HEK293 (cell line): ENCODE results near the gene GPR4.
A peak's percentile ranks its signal among the peaks of the same experiment; 100 is the strongest.

Experiments used
- EGR2 ChIP-seq: fragments of 450-650 bp; formaldehyde crosslinking; IDR thresholded peaks from 2 replicates; pipeline ENCODE4 v1.5.1; 2016; ENCODE audit warnings: low read depth, missing biosample characterization, missing genetic modification characterization
- GFI1B ChIP-seq: fragments of 450-650 bp; formaldehyde crosslinking; IDR thresholded peaks from 2 replicates; pipeline ENCODE4 v1.5.1; 2016; ENCODE audit warnings: missing biosample characterization, missing genetic modification characterization
- MEIS1 ChIP-seq: sonication (generic); formaldehyde crosslinking; IDR thresholded peaks from 2 replicates; pipeline ENCODE4 v1.8.1; 2022; ENCODE audit warnings: missing genetic modification reagents, mild to moderate bottlenecking, borderline replicate concordance
- REPIN1 ChIP-seq: fragments of 450-650 bp; formaldehyde crosslinking; IDR thresholded peaks from 2 replicates; pipeline ENCODE4 v1.5.1; 2017; ENCODE audit warnings: missing biosample characterization, missing genetic modification characterization, low read depth
- SCRT2 ChIP-seq: fragments of 450-650 bp; formaldehyde crosslinking; IDR thresholded peaks from 2 replicates; pipeline ENCODE4 v1.5.1; 2016; ENCODE audit warnings: missing biosample characterization, missing genetic modification characterization
- ZIC2 ChIP-seq: fragments of 450-650 bp; formaldehyde crosslinking; IDR thresholded peaks from 2 replicates; pipeline ENCODE4 v1.5.1; 2016; ENCODE audit warnings: missing biosample characterization, missing genetic modification characterization
- ZNF112 ChIP-seq: fragments of 450-650 bp; formaldehyde crosslinking; IDR thresholded peaks from 2 replicates; pipeline ENCODE4 v1.5.0; 2017; ENCODE audit warnings: missing biosample characterization, missing genetic modification characterization
- ZNF2 ChIP-seq: fragments of 450-650 bp; formaldehyde crosslinking; IDR thresholded peaks from 2 replicates; pipeline ENCODE4 v1.5.1; 2016; ENCODE audit warnings: missing biosample characterization, missing genetic modification characterization
- ZNF223 ChIP-seq: fragments of 450-650 bp; formaldehyde crosslinking; IDR thresholded peaks from 2 replicates; pipeline ENCODE4 v1.5.1; 2016; ENCODE audit warnings: missing biosample characterization, missing genetic modification characterization
- ZNF239 ChIP-seq: fragments of 450-650 bp; formaldehyde crosslinking; IDR thresholded peaks from 2 replicates; pipeline ENCODE4 v1.5.1; 2016; ENCODE audit warnings: missing biosample characterization, missing genetic modification characterization
- ZNF248 ChIP-seq: fragments of 450-650 bp; formaldehyde crosslinking; IDR thresholded peaks from 2 replicates; pipeline ENCODE4 v1.5.1; 2017; ENCODE audit warnings: missing biosample characterization, missing genetic modification characterization
- ZNF391 ChIP-seq: fragments of 450-650 bp; formaldehyde crosslinking; IDR thresholded peaks from 2 replicates; pipeline ENCODE4 v1.5.1; 2016; ENCODE audit warnings: low read depth, missing biosample characterization, missing genetic modification characterization, borderline replicate concordance
- ZNF48 ChIP-seq: fragments of 450-650 bp; formaldehyde crosslinking; IDR thresholded peaks from 2 replicates; pipeline ENCODE4 v1.5.1; 2016; ENCODE audit warnings: missing biosample characterization, missing genetic modification characterization
- ZNF596 ChIP-seq: fragments of 450-650 bp; IDR thresholded peaks from 2 replicates; pipeline ENCODE4 v1.5.0; 2018; ENCODE audit warnings: missing biosample characterization, mild to moderate bottlenecking, missing genetic modification characterization, moderate library complexity
- ZNF610 ChIP-seq: fragments of 450-650 bp; formaldehyde crosslinking; IDR thresholded peaks from 2 replicates; pipeline ENCODE4 v1.5.1; 2016; ENCODE audit warnings: missing biosample characterization, missing genetic modification characterization, borderline replicate concordance
- ZNF624 ChIP-seq: fragments of 450-650 bp; formaldehyde crosslinking; IDR thresholded peaks from 2 replicates; pipeline ENCODE4 v1.5.1; 2017; ENCODE audit warnings: missing biosample characterization, missing genetic modification characterization
- ZNF629 ChIP-seq: fragments of 450-650 bp; formaldehyde crosslinking; IDR thresholded peaks from 2 replicates; pipeline ENCODE4 v1.5.1; 2017; ENCODE audit warnings: missing biosample characterization, missing genetic modification characterization
- ZNF677 ChIP-seq: fragments of 450-650 bp; IDR thresholded peaks from 2 replicates; pipeline ENCODE4 v1.5.0; 2018; ENCODE audit warnings: missing biosample characterization, mild to moderate bottlenecking, missing genetic modification characterization, moderate library complexity
- ZNF768 ChIP-seq: fragments of 450-650 bp; formaldehyde crosslinking; IDR thresholded peaks from 2 replicates; pipeline ENCODE4 v1.5.1; 2018; ENCODE audit warnings: missing biosample characterization, mild to moderate bottlenecking, missing genetic modification characterization
- TF ChIP-seq, protein P1 (sequence below): fragments of 450-650 bp; formaldehyde crosslinking; IDR thresholded peaks from 2 replicates; pipeline ENCODE4 v1.5.1; 2016; ENCODE audit warnings: missing biosample characterization, missing genetic modification characterization, borderline replicate concordance
- TF ChIP-seq, protein P2 (sequence below): fragments of 450-650 bp; formaldehyde crosslinking; IDR thresholded peaks from 2 replicates; pipeline ENCODE4 v1.5.1; 2016; ENCODE audit warnings: missing biosample characterization, missing genetic modification characterization
- TF ChIP-seq, protein P3 (sequence below): fragments of 450-650 bp; formaldehyde crosslinking; IDR thresholded peaks from 2 replicates; pipeline ENCODE4 v1.5.1; 2017; ENCODE audit warnings: missing biosample characterization, missing genetic modification characterization
- TF ChIP-seq, protein P4 (sequence below): fragments of 450-650 bp; formaldehyde crosslinking; conservative IDR thresholded peaks from 2 replicates; pipeline ENCODE4 v1.5.1; 2016; ENCODE audit warnings: low read depth, missing biosample characterization, missing genetic modification characterization
- TF ChIP-seq, protein P5 (sequence below): fragments of 450-650 bp; IDR thresholded peaks from 2 replicates; pipeline ENCODE4 v1.5.1; 2018; ENCODE audit warnings: missing biosample characterization, missing genetic modification characterization
- TF ChIP-seq, protein P6 (sequence below): fragments of 450-650 bp; formaldehyde crosslinking; IDR thresholded peaks from 2 replicates; pipeline ENCODE4 v1.5.1; 2016; ENCODE audit warnings: missing biosample characterization, missing genetic modification characterization

The GPR4 gene

DNA sequence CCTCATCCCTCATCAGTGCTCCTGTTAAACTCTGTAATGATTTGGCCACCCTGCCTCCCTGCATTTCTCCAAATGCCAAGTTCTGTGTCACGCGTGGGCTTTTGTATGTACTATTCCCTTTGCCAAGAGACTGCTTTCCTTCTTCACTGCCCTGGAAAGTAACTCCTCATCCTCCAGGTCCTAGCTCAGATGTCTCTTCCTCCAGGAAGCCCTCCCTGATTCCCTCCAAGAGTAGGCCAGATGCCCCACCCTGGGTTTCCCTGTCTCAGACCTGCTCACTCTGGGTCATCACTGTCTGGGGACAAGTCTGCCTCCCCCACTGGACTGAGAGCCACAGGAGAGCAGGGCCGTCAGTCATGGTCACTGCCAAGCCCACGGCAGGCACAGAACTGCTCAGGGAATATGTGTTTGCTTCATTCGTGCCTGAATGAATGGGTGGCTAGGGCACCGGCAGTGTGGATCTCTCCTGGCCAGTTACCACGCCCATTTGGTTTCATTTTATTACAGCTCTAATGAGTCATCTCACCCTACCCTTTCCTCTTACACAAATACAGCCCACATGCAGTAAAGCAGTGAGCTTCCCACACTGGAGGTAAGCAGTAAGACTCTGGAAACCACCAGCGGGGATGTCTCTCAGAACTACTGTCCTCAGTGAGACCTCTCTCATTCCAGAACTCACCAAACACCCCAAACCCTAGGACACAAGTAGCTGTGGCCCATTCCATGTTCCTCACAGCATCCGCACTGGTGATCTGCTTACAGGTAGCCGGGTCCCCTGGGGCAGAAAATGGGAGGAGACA, 12.1 kb upstream of the GPR4 start (continued):
- TF ChIP-seq ZNF112 (tag by site-specific recombination) (no peak), ZNF239 (tag by site-specific recombination) (no peak), REPIN1 (no peak), ZNF624 (tag by site-specific recombination) (no peak), ZIC2 (tag by site-specific recombination) (peak; percentile 34; the same call in 1 of the 2 replicates), ZNF48 (no peak), MEIS1 (CRISPR knock-in tag) (no peak), ZNF677 (tag by site-specific recombination) (no peak), ZNF223 (tag by site-specific recombination) (no peak), SCRT2 (tag by site-specific recombination) (peak; percentile 74), ZNF391 (tag by site-specific recombination) (peak; percentile 9; the same call in 1 of the 2 replicates), GFI1B (tag by site-specific recombination) (no peak), EGR2 (peak; percentile 88), ZNF2 (tag by site-specific recombination) (0 out of 2 replicates have a peak, but pooled peaks have one; percentile 14), ZNF610 (no peak), ZNF596 (tag by site-specific recombination) (no peak), ZNF768 (tag by site-specific recombination) (no peak), ZNF629 (tag by site-specific recombination) (no peak; the same call in 1 of the 2 replicates), ZNF248 (tag by site-specific recombination) (no peak)
- TF ChIP-seq, protein P1, sequence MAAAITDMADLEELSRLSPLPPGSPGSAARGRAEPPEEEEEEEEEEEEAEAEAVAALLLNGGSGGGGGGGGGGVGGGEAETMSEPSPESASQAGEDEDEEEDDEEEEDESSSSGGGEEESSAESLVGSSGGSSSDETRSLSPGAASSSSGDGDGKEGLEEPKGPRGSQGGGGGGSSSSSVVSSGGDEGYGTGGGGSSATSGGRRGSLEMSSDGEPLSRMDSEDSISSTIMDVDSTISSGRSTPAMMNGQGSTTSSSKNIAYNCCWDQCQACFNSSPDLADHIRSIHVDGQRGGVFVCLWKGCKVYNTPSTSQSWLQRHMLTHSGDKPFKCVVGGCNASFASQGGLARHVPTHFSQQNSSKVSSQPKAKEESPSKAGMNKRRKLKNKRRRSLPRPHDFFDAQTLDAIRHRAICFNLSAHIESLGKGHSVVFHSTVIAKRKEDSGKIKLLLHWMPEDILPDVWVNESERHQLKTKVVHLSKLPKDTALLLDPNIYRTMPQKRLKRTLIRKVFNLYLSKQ (tag by site-specific recombination): no peak
- TF ChIP-seq, protein P2, sequence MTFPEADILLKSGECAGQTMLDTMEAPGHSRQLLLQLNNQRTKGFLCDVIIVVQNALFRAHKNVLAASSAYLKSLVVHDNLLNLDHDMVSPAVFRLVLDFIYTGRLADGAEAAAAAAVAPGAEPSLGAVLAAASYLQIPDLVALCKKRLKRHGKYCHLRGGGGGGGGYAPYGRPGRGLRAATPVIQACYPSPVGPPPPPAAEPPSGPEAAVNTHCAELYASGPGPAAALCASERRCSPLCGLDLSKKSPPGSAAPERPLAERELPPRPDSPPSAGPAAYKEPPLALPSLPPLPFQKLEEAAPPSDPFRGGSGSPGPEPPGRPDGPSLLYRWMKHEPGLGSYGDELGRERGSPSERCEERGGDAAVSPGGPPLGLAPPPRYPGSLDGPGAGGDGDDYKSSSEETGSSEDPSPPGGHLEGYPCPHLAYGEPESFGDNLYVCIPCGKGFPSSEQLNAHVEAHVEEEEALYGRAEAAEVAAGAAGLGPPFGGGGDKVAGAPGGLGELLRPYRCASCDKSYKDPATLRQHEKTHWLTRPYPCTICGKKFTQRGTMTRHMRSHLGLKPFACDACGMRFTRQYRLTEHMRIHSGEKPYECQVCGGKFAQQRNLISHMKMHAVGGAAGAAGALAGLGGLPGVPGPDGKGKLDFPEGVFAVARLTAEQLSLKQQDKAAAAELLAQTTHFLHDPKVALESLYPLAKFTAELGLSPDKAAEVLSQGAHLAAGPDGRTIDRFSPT (tag by site-specific recombination): peak; percentile 33; the same call in 1 of the 2 replicates
- TF ChIP-seq, protein P3, sequence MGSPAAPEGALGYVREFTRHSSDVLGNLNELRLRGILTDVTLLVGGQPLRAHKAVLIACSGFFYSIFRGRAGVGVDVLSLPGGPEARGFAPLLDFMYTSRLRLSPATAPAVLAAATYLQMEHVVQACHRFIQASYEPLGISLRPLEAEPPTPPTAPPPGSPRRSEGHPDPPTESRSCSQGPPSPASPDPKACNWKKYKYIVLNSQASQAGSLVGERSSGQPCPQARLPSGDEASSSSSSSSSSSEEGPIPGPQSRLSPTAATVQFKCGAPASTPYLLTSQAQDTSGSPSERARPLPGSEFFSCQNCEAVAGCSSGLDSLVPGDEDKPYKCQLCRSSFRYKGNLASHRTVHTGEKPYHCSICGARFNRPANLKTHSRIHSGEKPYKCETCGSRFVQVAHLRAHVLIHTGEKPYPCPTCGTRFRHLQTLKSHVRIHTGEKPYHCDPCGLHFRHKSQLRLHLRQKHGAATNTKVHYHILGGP (tag by site-specific recombination): no peak
- TF ChIP-seq, protein P4, sequence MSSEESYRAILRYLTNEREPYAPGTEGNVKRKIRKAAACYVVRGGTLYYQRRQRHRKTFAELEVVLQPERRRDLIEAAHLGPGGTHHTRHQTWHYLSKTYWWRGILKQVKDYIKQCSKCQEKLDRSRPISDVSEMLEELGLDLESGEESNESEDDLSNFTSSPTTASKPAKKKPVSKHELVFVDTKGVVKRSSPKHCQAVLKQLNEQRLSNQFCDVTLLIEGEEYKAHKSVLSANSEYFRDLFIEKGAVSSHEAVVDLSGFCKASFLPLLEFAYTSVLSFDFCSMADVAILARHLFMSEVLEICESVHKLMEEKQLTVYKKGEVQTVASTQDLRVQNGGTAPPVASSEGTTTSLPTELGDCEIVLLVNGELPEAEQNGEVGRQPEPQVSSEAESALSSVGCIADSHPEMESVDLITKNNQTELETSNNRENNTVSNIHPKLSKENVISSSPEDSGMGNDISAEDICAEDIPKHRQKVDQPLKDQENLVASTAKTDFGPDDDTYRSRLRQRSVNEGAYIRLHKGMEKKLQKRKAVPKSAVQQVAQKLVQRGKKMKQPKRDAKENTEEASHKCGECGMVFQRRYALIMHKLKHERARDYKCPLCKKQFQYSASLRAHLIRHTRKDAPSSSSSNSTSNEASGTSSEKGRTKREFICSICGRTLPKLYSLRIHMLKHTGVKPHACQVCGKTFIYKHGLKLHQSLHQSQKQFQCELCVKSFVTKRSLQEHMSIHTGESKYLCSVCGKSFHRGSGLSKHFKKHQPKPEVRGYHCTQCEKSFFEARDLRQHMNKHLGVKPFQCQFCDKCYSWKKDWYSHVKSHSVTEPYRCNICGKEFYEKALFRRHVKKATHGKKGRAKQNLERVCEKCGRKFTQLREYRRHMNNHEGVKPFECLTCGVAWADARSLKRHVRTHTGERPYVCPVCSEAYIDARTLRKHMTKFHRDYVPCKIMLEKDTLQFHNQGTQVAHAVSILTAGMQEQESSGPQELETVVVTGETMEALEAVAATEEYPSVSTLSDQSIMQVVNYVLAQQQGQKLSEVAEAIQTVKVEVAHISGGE: no peak
- TF ChIP-seq, protein P5, sequence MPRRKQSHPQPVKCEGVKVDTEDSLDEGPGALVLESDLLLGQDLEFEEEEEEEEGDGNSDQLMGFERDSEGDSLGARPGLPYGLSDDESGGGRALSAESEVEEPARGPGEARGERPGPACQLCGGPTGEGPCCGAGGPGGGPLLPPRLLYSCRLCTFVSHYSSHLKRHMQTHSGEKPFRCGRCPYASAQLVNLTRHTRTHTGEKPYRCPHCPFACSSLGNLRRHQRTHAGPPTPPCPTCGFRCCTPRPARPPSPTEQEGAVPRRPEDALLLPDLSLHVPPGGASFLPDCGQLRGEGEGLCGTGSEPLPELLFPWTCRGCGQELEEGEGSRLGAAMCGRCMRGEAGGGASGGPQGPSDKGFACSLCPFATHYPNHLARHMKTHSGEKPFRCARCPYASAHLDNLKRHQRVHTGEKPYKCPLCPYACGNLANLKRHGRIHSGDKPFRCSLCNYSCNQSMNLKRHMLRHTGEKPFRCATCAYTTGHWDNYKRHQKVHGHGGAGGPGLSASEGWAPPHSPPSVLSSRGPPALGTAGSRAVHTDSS: no peak
- TF ChIP-seq, protein P6, sequence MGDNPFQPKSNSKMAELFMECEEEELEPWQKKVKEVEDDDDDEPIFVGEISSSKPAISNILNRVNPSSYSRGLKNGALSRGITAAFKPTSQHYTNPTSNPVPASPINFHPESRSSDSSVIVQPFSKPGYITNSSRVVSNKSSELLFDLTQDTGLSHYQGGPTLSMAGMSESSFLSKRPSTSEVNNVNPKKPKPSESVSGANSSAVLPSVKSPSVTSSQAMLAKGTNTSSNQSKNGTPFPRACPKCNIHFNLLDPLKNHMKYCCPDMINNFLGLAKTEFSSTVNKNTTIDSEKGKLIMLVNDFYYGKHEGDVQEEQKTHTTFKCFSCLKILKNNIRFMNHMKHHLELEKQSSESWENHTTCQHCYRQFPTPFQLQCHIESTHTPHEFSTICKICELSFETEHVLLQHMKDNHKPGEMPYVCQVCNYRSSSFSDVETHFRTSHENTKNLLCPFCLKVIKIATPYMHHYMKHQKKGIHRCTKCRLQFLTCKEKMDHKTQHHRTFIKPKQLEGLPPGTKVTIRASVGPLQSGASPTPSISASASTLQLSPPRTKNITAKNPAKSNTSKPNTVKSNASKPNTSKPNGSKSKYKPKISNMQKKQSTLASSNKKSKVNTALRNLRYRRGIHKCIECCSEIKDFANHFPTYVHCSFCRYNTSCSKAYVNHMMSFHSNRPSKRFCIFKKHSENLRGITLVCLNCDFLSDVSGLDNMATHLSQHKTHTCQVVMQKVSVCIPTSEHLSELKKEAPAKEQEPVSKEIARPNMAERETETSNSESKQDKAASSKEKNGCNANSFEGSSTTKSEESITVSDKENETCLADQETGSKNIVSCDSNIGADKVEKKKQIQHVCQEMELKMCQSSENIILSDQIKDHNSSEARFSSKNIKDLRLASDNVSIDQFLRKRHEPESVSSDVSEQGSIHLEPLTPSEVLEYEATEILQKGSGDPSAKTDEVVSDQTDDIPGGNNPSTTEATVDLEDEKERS (tag by site-specific recombination): no peak
